GM19452 (cell line): ENCODE data around the gene MYL4.
A peak's percentile ranks its signal among the peaks of the same experiment; 100 is the strongest.
"Not testable (repeated sequence)": the region's sequence is repeated elsewhere in the genome, so short reads cannot be mapped to it uniquely, and the experiment has no call there.

ENCODE experiments used
- ATAC-seq: cut with Tn5 transposase; IDR thresholded peaks from one replicate; pipeline ENCODE4 v1.9.1; 2021; ENCODE audit not compliant: unreplicated experiment

MYL4 gene

GRCh38 chr17:47208744-47209488, at the start of gene MYL4:
MYL4 (plus strand) TSS chr17:47209348; CDS start chr17:47209423, 75 bp downstream.
- ATAC-seq = no peak

GRCh38 chr17:47162013-47162622, 47.0 kb upstream of the MYL4 start:
- no peak for ATAC-seq

- no peak for ATAC-seq
Measured at GRCh38 chr17:47164263-47164662, 44.9 kb upstream of the MYL4 start.

GRCh38 chr17:47165137-47165536, 44.0 kb upstream of the MYL4 start:
- ATAC-seq = no peak

GRCh38 chr17:47166854-47167253, 42.3 kb upstream of the MYL4 start:
- not testable (repeated sequence) for ATAC-seq

GRCh38 chr17:47168896-47169295, 40.3 kb upstream of the MYL4 start:
- ATAC-seq = not testable (repeated sequence)

- no peak for ATAC-seq
Measured at GRCh38 chr17:47170710-47171109, 38.4 kb upstream of the MYL4 start.

GRCh38 chr17:47172696-47173565, 36.2 kb upstream of the MYL4 start:
- ATAC-seq = no peak

- not testable (repeated sequence) for ATAC-seq
Measured at GRCh38 chr17:47174823-47175222, 34.3 kb upstream of the MYL4 start.

- no peak for ATAC-seq
Measured at GRCh38 chr17:47176389-47176826, 32.7 kb upstream of the MYL4 start.

GRCh38 chr17:47177261-47177660, 31.9 kb upstream of the MYL4 start:
- no peak for ATAC-seq

- no peak for ATAC-seq
Measured at GRCh38 chr17:47179141-47179540, 30.0 kb upstream of the MYL4 start.

- ATAC-seq = no peak
Measured at GRCh38 chr17:47180337-47180736, 28.8 kb upstream of the MYL4 start.

GRCh38 chr17:47180988-47181387, 28.2 kb upstream of the MYL4 start:
- not testable (repeated sequence) for ATAC-seq

- ATAC-seq = no peak
Measured at GRCh38 chr17:47184681-47185080, 24.5 kb upstream of the MYL4 start.

GRCh38 chr17:47188271-47188875, 20.8 kb upstream of the MYL4 start:
- no peak for ATAC-seq

GRCh38 chr17:47188876-47189731, 20.0 kb upstream of the MYL4 start, which contains the start of gene CDC27:
CDC27 (minus strand) TSS chr17:47189295; CDS start chr17:47189172, 123 bp downstream.
- ATAC-seq = peak; percentile 88

GRCh38 chr17:47189732-47190237, 19.4 kb upstream of the MYL4 start:
- ATAC-seq = no peak

- no peak for ATAC-seq
Measured at GRCh38 chr17:47190243-47190642, 18.9 kb upstream of the MYL4 start.

GRCh38 chr17:47190770-47191169, 18.4 kb upstream of the MYL4 start:
- ATAC-seq = no peak
